ENCODE data around the gene CEMIP.

DNA sequence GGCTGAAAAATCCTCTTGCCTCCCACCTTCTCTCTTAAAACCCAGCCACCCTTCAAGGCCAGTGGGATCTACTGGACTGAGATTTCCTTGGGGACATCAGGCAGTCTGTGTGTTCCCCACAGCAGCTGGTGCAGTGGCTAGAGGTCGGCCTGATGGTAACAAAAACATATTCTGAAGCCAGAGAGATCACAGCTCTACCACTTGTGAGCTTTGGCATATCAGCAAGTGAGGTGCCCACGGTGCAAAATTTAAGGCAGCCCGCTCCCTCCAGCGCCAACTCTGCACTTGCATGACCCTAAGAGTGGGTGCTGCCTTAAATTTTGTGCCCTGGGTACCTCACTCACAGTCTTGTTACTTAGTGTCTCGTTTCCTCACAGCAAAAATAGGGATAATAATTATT lies 113.2 kb downstream of the CEMIP start:
- TF ChIP-seq CTCF (IDR thresholded peaks at IDR 0.05; ENCODE audit: low read length) (no peak), EZH2 (optimal IDR thresholded peaks at IDR 0.05; ENCODE audit: low read depth, low read length) (no peak), EZH2phosphoT487 (IDR thresholded peaks at IDR 0.05; ENCODE audit: low read length) (no peak)

Data from MM.1S (cell line).